ENCODE measurements around the gene PGAP6. TPM values are rescaled to one million over a fixed set of nuclear protein-coding genes. Genes with fewer than 3 reads are reported as not detected.

The PGAP6 gene
- total and polyA plus RNA-seq, 9 of the 15 experiments (the other 6 are each of a cell fraction or from before 2014, with no cell fraction given): 0.45 to 50.2 (median 39.3) TPM

- TF ChIP-seq CHD7 (IDR thresholded peaks at IDR 0.05; ENCODE audit: low read depth, low read length) (no peak), HMGN3 (IDR thresholded peaks at IDR 0.05; ENCODE audit: borderline replicate concordance, extremely low read depth, insufficient read length, low read depth, low read length) (peak; percentile 67), ZNF140 (CRISPR knock-in tag; IDR thresholded peaks at IDR 0.05) (no peak), ZNF184 (CRISPR knock-in tag; IDR thresholded peaks at IDR 0.05) (no peak), DNMT1 (IDR thresholded peaks at IDR 0.05) (no peak), NEUROD1 (IDR thresholded peaks at IDR 0.05; ENCODE audit: borderline replicate concordance, low read depth, low read length, partially characterized antibody) (peak; percentile 68), ATF7 (IDR thresholded peaks at IDR 0.05) (peak; percentile 63), LEF1 (IDR thresholded peaks at IDR 0.05) (peak; percentile 46; the same call in 1 of the 2 replicates), SP1 (CRISPR knock-in tag; IDR thresholded peaks at IDR 0.05) (peak; percentile 86), ZFX (CRISPR knock-in tag; IDR thresholded peaks at IDR 0.05) (no peak), CC2D1A (IDR thresholded peaks at IDR 0.05) (no peak), ZFP30 (CRISPR knock-in tag; IDR thresholded peaks at IDR 0.05; ENCODE audit: borderline replicate concordance) (no peak), POLR2AphosphoS5 (IDR thresholded peaks at IDR 0.05; ENCODE audit: control insufficient read depth, insufficient read depth, low read depth, low read length) (0 out of 2 replicates have a peak, but pooled peaks have one; percentile 24), HNRNPL (IDR thresholded peaks at IDR 0.05; ENCODE audit: low read depth, low read length) (no peak), ELF1 (tag; IDR thresholded peaks at IDR 0.05) (peak; percentile 78), JUN (IDR thresholded peaks at IDR 0.05; ENCODE audit: borderline replicate concordance, low read depth, low read length) (0 out of 2 replicates have a peak, but pooled peaks have one; percentile 5), JUN (CRISPR knock-in tag; IDR thresholded peaks at IDR 0.05; ENCODE audit: borderline replicate concordance) (no peak), GABPB1 (CRISPR knock-in tag; IDR thresholded peaks at IDR 0.05) (peak; percentile 93)
- TF ChIP-seq, protein P1, sequence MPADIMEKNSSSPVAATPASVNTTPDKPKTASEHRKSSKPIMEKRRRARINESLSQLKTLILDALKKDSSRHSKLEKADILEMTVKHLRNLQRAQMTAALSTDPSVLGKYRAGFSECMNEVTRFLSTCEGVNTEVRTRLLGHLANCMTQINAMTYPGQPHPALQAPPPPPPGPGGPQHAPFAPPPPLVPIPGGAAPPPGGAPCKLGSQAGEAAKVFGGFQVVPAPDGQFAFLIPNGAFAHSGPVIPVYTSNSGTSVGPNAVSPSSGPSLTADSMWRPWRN (IDR thresholded peaks at IDR 0.05; ENCODE audit: low read depth): no peak
Observed at GRCh38 chr16:370443-370842, 11.3 kb downstream of the PGAP6 start, which contains the start of gene MRPL28 (continued).

Measured in K562 (cell line).